Measurements from ENCODE around the gene LRRC75B.
"Not testable (repeated sequence)": the region's sequence is repeated elsewhere in the genome, so short reads cannot be mapped to it uniquely, and the experiment has no call there.

The LRRC75B gene

GRCh38 chr22:24602847-24603769 lies 10.2 kb upstream of the LRRC75B start, which contains the start of gene GGT1:
Gene GGT1, plus strand, starts transcription at chr22:24603193. Its CDS starts 7,889 bp downstream, at chr22:24611082.
- DNase-seq (ENCODE audit: low read depth in 2 of 3, low spot score in 1 of 3) = not testable (repeated sequence)

GRCh38 chr22:24602105-24602749 lies 9.4 kb upstream of the LRRC75B start:
- DNase-seq (ENCODE audit: low read depth in 2 of 3, low spot score in 1 of 3) = not testable (repeated sequence)

GRCh38 chr22:24601217-24602104 lies 8.6 kb upstream of the LRRC75B start:
- DNase-seq (ENCODE audit: low read depth in 2 of 3, low spot score in 1 of 3) = no peak

GRCh38 chr22:24599958-24600715 lies 7.3 kb upstream of the LRRC75B start:
- DNase-seq (ENCODE audit: low read depth in 2 of 3, low spot score in 1 of 3) = not testable (repeated sequence)

- DNase-seq (ENCODE audit: low read depth in 2 of 3, low spot score in 1 of 3) = no peak
These were observed 6.6 kb upstream of the LRRC75B start for GRCh38 chr22:24599514-24599913.

GRCh38 chr22:24597076-24597475 lies 4.2 kb upstream of the LRRC75B start:
- not testable (repeated sequence) for DNase-seq (ENCODE audit: low read depth in 2 of 3, low spot score in 1 of 3)

GRCh38 chr22:24595863-24596262 lies 3.0 kb upstream of the LRRC75B start:
- no peak for DNase-seq (ENCODE audit: low read depth in 2 of 3, low spot score in 1 of 3)

- DNase-seq (ENCODE audit: low read depth in 2 of 3, low spot score in 1 of 3) = no peak
These were observed 2.4 kb upstream of the LRRC75B start for GRCh38 chr22:24595228-24595627.

- no peak for DNase-seq (ENCODE audit: low read depth in 2 of 3, low spot score in 1 of 3)
These were observed 1.8 kb upstream of the LRRC75B start for GRCh38 chr22:24594569-24595120.

GRCh38 chr22:24593836-24594568 lies 1.1 kb upstream of the LRRC75B start:
- no peak for DNase-seq (ENCODE audit: low read depth in 2 of 3, low spot score in 1 of 3)

- DNase-seq (ENCODE audit: low read depth in 2 of 3, low spot score in 1 of 3) = not testable (repeated sequence)
These were observed 624 bp upstream of the LRRC75B start for GRCh38 chr22:24593559-24593835.

- no peak for DNase-seq (ENCODE audit: low read depth in 2 of 3, low spot score in 1 of 3)
These were observed 619 bp downstream of the LRRC75B start for GRCh38 chr22:24592058-24592850.

GRCh38 chr22:24591286-24591830 lies 1.5 kb downstream of the LRRC75B start:
- no peak for DNase-seq (ENCODE audit: low read depth in 2 of 3, low spot score in 1 of 3)

GRCh38 chr22:24590596-24591173 lies 2.2 kb downstream of the LRRC75B start:
- no peak for DNase-seq (ENCODE audit: low read depth in 2 of 3, low spot score in 1 of 3)

GRCh38 chr22:24589518-24590030 lies 3.3 kb downstream of the LRRC75B start:
- DNase-seq (ENCODE audit: low read depth in 2 of 3, low spot score in 1 of 3) = no peak

- no peak for DNase-seq (ENCODE audit: low read depth in 2 of 3, low spot score in 1 of 3)
These were observed 4.0 kb downstream of the LRRC75B start for GRCh38 chr22:24588757-24589481.

GRCh38 chr22:24588381-24588756 lies 4.5 kb downstream of the LRRC75B start:
- no peak for DNase-seq (ENCODE audit: low read depth in 2 of 3, low spot score in 1 of 3)

Measured in stimulated activated CD4-positive, alpha-beta T cell treated with anti-CD3 and anti-CD28 coated beads, Interleukin-12 subunit alpha, Interleukin-12 subunit beta, amount 100 ng/mL, for 48 hours (primary cell).